ENCODE results near the gene MAPRE3.

MAPRE3 gene

DNA sequence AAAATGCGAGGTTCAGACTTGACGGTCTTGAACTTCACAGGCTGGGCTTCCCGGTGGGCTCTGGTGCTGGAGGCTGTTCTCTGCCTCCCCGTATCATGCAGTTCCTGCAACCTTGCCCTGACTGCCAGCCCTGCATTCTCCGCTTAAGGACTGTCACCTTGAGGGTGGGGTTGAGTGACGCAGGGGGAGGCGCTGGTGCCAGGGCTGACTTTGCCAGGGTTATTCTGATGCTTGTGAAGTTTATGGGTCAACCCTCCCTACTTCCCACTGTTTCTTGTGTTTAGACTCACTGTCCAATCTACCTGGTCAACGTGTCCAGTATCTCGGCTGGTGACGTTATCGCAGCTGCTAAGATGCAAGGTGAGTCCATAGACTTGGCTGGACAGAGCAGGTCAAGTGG, 37.5 kb upstream of the MAPRE3 start:
- DNase-seq (ENCODE audit: extremely low read depth, low read depth): no peak
- TF ChIP-seq, protein P1, sequence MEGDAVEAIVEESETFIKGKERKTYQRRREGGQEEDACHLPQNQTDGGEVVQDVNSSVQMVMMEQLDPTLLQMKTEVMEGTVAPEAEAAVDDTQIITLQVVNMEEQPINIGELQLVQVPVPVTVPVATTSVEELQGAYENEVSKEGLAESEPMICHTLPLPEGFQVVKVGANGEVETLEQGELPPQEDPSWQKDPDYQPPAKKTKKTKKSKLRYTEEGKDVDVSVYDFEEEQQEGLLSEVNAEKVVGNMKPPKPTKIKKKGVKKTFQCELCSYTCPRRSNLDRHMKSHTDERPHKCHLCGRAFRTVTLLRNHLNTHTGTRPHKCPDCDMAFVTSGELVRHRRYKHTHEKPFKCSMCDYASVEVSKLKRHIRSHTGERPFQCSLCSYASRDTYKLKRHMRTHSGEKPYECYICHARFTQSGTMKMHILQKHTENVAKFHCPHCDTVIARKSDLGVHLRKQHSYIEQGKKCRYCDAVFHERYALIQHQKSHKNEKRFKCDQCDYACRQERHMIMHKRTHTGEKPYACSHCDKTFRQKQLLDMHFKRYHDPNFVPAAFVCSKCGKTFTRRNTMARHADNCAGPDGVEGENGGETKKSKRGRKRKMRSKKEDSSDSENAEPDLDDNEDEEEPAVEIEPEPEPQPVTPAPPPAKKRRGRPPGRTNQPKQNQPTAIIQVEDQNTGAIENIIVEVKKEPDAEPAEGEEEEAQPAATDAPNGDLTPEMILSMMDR (IDR thresholded peaks at IDR 0.05; ENCODE audit: low read depth, low read length): no peak

DNA sequence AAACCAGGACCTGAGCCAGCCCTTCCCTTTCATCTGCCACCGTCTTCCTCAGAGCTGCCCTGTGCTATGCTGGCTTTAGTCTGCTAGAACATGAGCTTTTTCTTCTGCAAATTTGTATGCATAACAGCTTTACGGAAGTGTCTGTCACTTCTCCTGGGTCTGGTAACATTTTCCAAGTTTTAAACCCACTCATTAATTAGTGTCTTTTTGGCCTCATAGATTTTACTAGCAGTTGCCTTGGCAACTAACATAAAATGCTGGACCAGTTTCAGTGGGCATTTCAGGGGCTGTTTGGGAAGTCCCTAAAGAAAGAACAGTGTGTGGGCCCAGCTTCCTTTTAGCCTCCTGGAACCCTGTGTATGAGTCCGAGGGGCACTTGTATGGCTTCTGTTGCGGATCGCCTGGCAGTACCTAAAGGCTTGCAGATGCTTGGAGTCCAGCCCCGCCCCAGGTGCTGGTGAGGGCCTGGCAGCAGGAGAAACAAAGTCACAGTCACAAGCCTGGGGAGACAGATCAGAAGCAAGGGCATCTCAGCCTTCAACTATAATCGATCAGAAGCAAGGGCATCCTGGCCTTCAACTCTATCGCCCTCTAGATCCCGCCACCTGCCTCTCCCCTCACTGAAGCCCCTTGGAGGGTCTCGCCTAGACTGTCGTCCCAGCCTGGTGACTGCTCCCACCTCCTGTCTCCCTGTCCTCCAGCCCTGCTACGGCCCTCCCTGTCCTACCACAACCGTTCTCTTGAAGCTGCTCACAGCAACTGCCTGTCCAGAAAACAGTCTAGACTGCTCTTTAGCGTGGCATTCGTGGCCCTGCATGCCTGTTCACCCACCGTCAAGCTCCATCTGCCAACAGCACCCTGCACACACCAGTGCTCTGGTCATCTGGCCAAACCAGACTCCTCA, 36.8 kb upstream of the MAPRE3 start:
- DNase-seq (ENCODE audit: extremely low read depth, low read depth): no peak
- TF ChIP-seq, protein P1 (IDR thresholded peaks at IDR 0.05; ENCODE audit: low read depth, low read length): no peak

DNA sequence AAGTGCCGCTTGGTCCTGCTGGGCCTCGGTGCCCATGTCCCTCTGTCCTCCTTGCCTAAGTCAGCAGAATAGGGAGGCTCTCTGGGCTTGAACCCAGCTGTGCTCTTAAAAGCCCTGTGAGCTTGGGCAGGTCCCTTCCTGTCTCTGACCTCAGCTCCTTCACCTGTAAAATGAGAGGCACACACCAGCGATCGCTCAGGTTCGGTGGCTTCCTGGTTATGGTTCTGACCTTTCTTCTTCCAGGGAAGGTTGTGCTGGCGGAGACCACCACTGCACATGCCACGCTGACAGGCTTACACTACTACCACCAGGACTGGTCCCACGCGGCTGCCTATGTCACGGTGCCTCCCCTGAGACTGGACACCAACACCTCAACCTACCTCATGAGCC, 36.1 kb upstream of the MAPRE3 start:
- TF ChIP-seq, protein P1 (IDR thresholded peaks at IDR 0.05; ENCODE audit: low read depth, low read length): no peak
- no peak for DNase-seq (ENCODE audit: extremely low read depth, low read depth)

DNA sequence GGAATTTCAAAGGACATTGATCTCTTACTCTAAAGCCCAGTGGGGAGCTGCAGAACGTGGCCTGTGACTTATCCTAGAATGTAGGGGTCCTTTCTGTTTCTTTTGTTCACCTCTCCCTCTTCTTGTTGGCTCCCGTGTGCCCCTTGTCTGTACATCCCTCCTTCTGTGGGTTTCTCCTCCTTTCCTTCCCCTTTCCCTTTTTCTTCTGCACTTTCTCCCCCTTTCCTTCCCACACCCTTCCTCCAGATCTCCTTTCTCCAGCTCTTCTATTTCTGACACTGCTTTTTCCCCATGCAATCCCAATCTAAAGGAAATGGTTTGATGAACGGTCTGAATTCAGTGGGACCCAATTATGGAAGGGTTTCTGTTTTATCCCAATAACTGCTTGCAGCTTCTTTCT, 35.5 kb upstream of the MAPRE3 start:
- TF ChIP-seq, protein P1 (IDR thresholded peaks at IDR 0.05; ENCODE audit: low read depth, low read length): no peak
- no peak for DNase-seq (ENCODE audit: extremely low read depth, low read depth)

GRCh38 chr2:26936855-26937254, 33.6 kb upstream of the MAPRE3 start:
- TF ChIP-seq, protein P1 (IDR thresholded peaks at IDR 0.05; ENCODE audit: low read depth, low read length): no peak
- DNase-seq (ENCODE audit: extremely low read depth, low read depth): no peak

GRCh38 chr2:26938399-26939118, 31.9 kb upstream of the MAPRE3 start:
- TF ChIP-seq, protein P1 (IDR thresholded peaks at IDR 0.05; ENCODE audit: low read depth, low read length): no peak
- no peak for DNase-seq (ENCODE audit: extremely low read depth, low read depth)

DNA sequence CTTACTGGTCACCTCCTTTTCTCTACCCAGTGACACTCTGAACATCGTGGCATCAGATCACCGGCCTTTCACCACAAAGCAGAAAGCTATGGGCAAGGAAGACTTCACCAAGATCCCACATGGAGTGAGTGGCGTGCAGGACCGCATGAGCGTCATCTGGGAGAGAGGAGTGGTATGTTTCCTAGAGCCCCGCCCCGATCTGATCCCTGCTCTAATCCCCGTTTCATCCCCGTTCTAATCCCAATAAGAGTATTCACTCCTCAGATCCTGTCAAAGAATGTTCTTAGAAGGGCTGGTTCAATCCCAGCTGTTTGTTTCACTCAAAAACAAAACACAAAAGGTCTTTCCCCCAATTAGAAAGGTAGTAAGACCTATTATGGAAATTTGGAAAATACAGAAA, 30.4 kb upstream of the MAPRE3 start:
- no peak for DNase-seq (ENCODE audit: extremely low read depth, low read depth)
- TF ChIP-seq, protein P1 (IDR thresholded peaks at IDR 0.05; ENCODE audit: low read depth, low read length): no peak

Measured in AG09319 (cell line).